Gastroesophageal sphincter (tissue), 3 donors: ENCODE data around the gene PSAP.

ENCODE experiments used
- CTCF ChIP-seq, 4 experiments: fragments of 200-600 bp in 2 of 4; fragments of 450-650 bp in 2 of 4; sonication (generic) in 1 of 4; IDR thresholded peaks; one replicate each; pipeline ENCODE4 v1.5.1; 2017 to 2019; ENCODE audit warnings: antibody characterized with exemption in 4 of 4, mild to moderate bottlenecking in 2 of 4, moderate library complexity in 2 of 4
- POLR2A ChIP-seq, 2 donors: fragments of 450-650 bp; IDR thresholded peaks; one replicate each; pipeline ENCODE4 v1.6.1; 2017; ENCODE audit warnings: antibody characterized with exemption in 2 of 2, mild to moderate bottlenecking in 2 of 2, moderate library complexity in 1 of 2
- POLR2AphosphoS5 ChIP-seq: sonication (generic); formaldehyde crosslinking; IDR thresholded peaks from one replicate; pipeline ENCODE4 v1.6.1; 2017; ENCODE audit warnings: antibody characterized with exemption

GRCh38 chr10:71824333-71824732 is 26.7 kb downstream of the PSAP start:
- TF ChIP-seq CTCF (IDR thresholded peaks at IDR 0.05) (no peak), POLR2A (IDR thresholded peaks at IDR 0.05) (no peak), POLR2AphosphoS5 (no peak)
